K562 (cell line): ENCODE measurements around the gene BACE2. TPM values are rescaled to one million over a fixed set of nuclear protein-coding genes. Genes with fewer than 3 reads are reported as not detected.

Experiments used
- ATAC-seq: fragments of 200-7000 bp; cut with Tn5 transposase; 3 replicates; pipeline ENCODE4 v1.9.1; 2020; ENCODE audit warnings: moderate library complexity
- BruUV-seq: library from RNA; stranded (reverse); fragments of 400-500 nt; replicated peaks from 2 replicates; lab custom pipeline; 2021; lab: Mats Ljungman, UMichigan
- CTCF ChIA-PET: fragments of 300-600 bp; formaldehyde crosslinking; extraction: SDS; loops from one replicate; lab custom pipeline; 2021; ENCODE audit warnings: low intra/inter-chr PET ratio; lab: Yijun Ruan, JAX
- POLR2A ChIA-PET: fragments of 300-600, 350-650 bp; sonication (Branson Sonifier 250); formaldehyde crosslinking; extraction: SDS; loops from one replicate; lab custom pipeline; 2021; ENCODE audit warnings: antibody characterized with exemption, inconsistent platforms; lab: Yijun Ruan, JAX
- DNase-seq, 4 experiments: peaks; one replicate each; pipeline versions ENCODE4 v3.0.0 to v3.0.0-alpha.2; 2011 to 2018; ENCODE audit warnings: low spot score in 3 of 4, mixed read lengths in 3 of 4; ENCODE audit errors: extremely low read depth in 1 of 4
- FAIRE-seq: peaks from 2 replicates; lab custom pipeline; 2011; peaks lifted over from hg19 to GRCh38; lab: Jason Lieb, UNC
- H2AFZ ChIP-seq: 2 replicates; pipeline ENCODE4 v1.6.0; 2011; ENCODE audit warnings: low read depth, low read length, control low read depth, inconsistent platforms
- H3K27ac ChIP-seq: fragments of 200-600 bp; 3 replicates; pipeline ENCODE4 v1.8.0; 2011; ENCODE audit warnings: low read depth, mild to moderate bottlenecking, control low read depth, inconsistent platforms, low read length, moderate library complexity, mixed read lengths; ENCODE audit errors: extremely low read depth
- H3K27me3 ChIP-seq, 2 experiments: fragments of 300-600 bp in 1 of 2; 2 replicates in 1 of 2; 3 replicates in 1 of 2; pipeline versions ENCODE4 v1.6.0 to v1.8.0; 2011; ENCODE audit warnings: inconsistent platforms in 2 of 2, low read length in 2 of 2, mild to moderate bottlenecking in 1 of 2, mixed read lengths in 1 of 2, moderate library complexity in 1 of 2; ENCODE audit not compliant: control insufficient read depth in 2 of 2, insufficient read depth in 2 of 2
- H3K36me3 ChIP-seq: fragments of 300-600 bp; 3 replicates; pipeline ENCODE4 v1.8.0; 2011; ENCODE audit warnings: mild to moderate bottlenecking, low read length, inconsistent platforms; ENCODE audit not compliant: control insufficient read depth, insufficient read depth
- H3K4me1 ChIP-seq, 2 experiments: fragments of 200-600 bp in 1 of 2; replicated peaks in 1 of 2; 2 replicates in 1 of 2; 3 replicates in 1 of 2; pipeline versions ENCODE4 v1.5.1 to v1.8.0; 2011; ENCODE audit warnings: inconsistent platforms in 2 of 2, low read length in 2 of 2, mild to moderate bottlenecking in 1 of 2, mixed read lengths in 1 of 2, moderate library complexity in 1 of 2; ENCODE audit not compliant: control insufficient read depth in 2 of 2, insufficient read depth in 2 of 2
- H3K4me2 ChIP-seq: 2 replicates; pipeline ENCODE4 v1.6.1; 2011; ENCODE audit warnings: low read length, control low read depth, inconsistent platforms, mixed read lengths; ENCODE audit not compliant: insufficient read depth
- H3K4me3 ChIP-seq: fragments of 200-600 bp; sonication (generic), shearing (Covaris generic); 2 replicates; pipeline ENCODE4 v1.5.1; 2016; ENCODE audit warnings: control low read depth, inconsistent platforms
- H3K79me2 ChIP-seq: fragments of 200-600 bp; 3 replicates; pipeline ENCODE4 v1.8.0; 2011; ENCODE audit warnings: low read length, inconsistent platforms; ENCODE audit not compliant: control insufficient read depth, insufficient read depth
- H3K9ac ChIP-seq, 2 experiments: 2 replicates each; pipeline versions ENCODE4 v1.6.0 to v1.6.1; 2011; ENCODE audit warnings: low read depth in 2 of 2, low read length in 2 of 2, control low read depth in 1 of 2, inconsistent platforms in 1 of 2, mild to moderate bottlenecking in 1 of 2, mixed read lengths in 1 of 2; ENCODE audit not compliant: insufficient read depth in 1 of 2
- H3K9me1 ChIP-seq: one replicate; pipeline ENCODE4 v1.6.0; 2011; ENCODE audit warnings: inconsistent platforms, mild to moderate bottlenecking, low read length, moderate library complexity; ENCODE audit not compliant: control insufficient read depth, insufficient read depth
- H3K9me3 ChIP-seq: replicated peaks from 2 replicates; pipeline ENCODE4 v1.5.1; 2011; ENCODE audit warnings: low read depth, low read length, inconsistent platforms; ENCODE audit not compliant: control insufficient read depth, insufficient read depth
- H4K20me1 ChIP-seq: replicated peaks from 2 replicates; pipeline ENCODE4 v1.6.1; 2011; ENCODE audit warnings: low read length, inconsistent platforms, mixed read lengths; ENCODE audit not compliant: control insufficient read depth, insufficient read depth
- BRCA1 ChIP-seq, 2 experiments: fragments of 450-650 bp in 1 of 2; sonication (generic) in 1 of 2; formaldehyde crosslinking in 1 of 2; IDR thresholded peaks; 2 replicates each; pipeline versions ENCODE4 v1.5.0 to v1.6.1; 2017 to 2020; ENCODE audit warnings: mild to moderate bottlenecking in 1 of 2, missing genetic modification reagents in 1 of 2
- NR2F6 ChIP-seq: fragments of 450-650 bp; formaldehyde crosslinking; IDR thresholded peaks from 2 replicates; pipeline ENCODE4 v1.4.0; 2020; ENCODE audit warnings: mild to moderate bottlenecking
- PHF21A ChIP-seq: fragments of 450-650 bp; IDR thresholded peaks from 2 replicates; pipeline ENCODE4 v1.6.1; 2017; ENCODE audit warnings: low read depth, borderline replicate concordance
- RAD21 ChIP-seq, 2 experiments: fragments of 250-450 bp in 1 of 2; fragments of 450-650 bp in 1 of 2; sonication (Bioruptor Pico) in 1 of 2; formaldehyde crosslinking in 1 of 2; IDR thresholded peaks in 1 of 2; conservative IDR thresholded peaks in 1 of 2; 2 replicates each; pipeline versions ENCODE4 v1.4.0 to v1.8.0; 2020 to 2022; ENCODE audit warnings: mild to moderate bottlenecking in 2 of 2, moderate library complexity in 1 of 2
- XRCC5 ChIP-seq: fragments of 200-400 bp; formaldehyde crosslinking; IDR thresholded peaks from 2 replicates; pipeline ENCODE4 v1.6.1; 2017; ENCODE audit warnings: low read depth, mild to moderate bottlenecking, low read length
- WGBS: fragments of 100-300 bp; shearing (Covaris generic); methylation state at CpG from one replicate; pipeline ENCODE4 v1.1.6; 2016; ENCODE audit warnings: low coverage, mixed read lengths; ENCODE audit not compliant: insufficient coverage; ENCODE audit errors: missing lambda C conversion rate; 5-methylcytosine and 5-hydroxymethylcytosine counted together
- in situ Hi-C: fragments of 300-500 bp; cut with MboI; formaldehyde crosslinking; loops from 4 replicates; pipeline ENCODE4 v1.15.0; 2018; ENCODE audit warnings: inconsistent platforms, mixed read lengths
- intact Hi-C: fragments of 100-400 bp; cut with micrococcal nuclease; formaldehyde crosslinking; loops from 2 replicates; pipeline ENCODE4 v1.14.2; 2022
- polyA plus RNA-seq, 8 experiments: library from polyadenylated mRNA; depleted of rRNA in 4 of 8; stranded (reverse) in 5 of 8; unstranded in 3 of 8; fragments of >200 nt; fragmentation: Nextera tagmentation in 2 of 8; fragmentation: Illumina TruSeq in 1 of 8; extraction: Ambion mirVana in 2 of 8; extraction: Trizol in 1 of 8; gene quantifications; 2 replicates each; pipeline versions ENCODE4 v1.2.1 to v1.2.3, GENCODE V29; 2011 to 2014; ENCODE audit warnings: inconsistent platforms in 1 of 8, missing spikeins in 1 of 8
- total RNA-seq, 7 experiments: library from RNA; depleted of rRNA in 6 of 7; stranded (reverse); fragments of >200 nt in 6 of 7; fragmentation: Illumina TruSeq in 2 of 7; extraction: Trizol in 2 of 7; gene quantifications; 2 replicates each; pipeline versions ENCODE4 v1.2.1 to v1.2.3, GENCODE V29; 2011 to 2021; ENCODE audit warnings: low replicate concordance in 1 of 7
- TF ChIP-seq, protein P1 (sequence below): fragments of 150-350 bp; IDR thresholded peaks from 2 replicates; pipeline ENCODE4 v1.6.1; 2014; ENCODE audit warnings: low read depth, mild to moderate bottlenecking, low read length, borderline replicate concordance
- TF ChIP-seq, protein P2 (sequence below), 2 experiments: fragments of 450-650 bp in 1 of 2; sonication (generic) in 1 of 2; formaldehyde crosslinking; conservative IDR thresholded peaks; 2 replicates each; pipeline versions ENCODE4 v1.4.0 to v1.8.1; 2020 to 2022; ENCODE audit warnings: mild to moderate bottlenecking in 1 of 2, missing genetic modification reagents in 1 of 2
- TF ChIP-seq, protein P3 (sequence below): fragments of 250-450 bp; sonication (Bioruptor Pico); IDR thresholded peaks from 2 replicates; pipeline ENCODE4 v1.5.1; 2021; ENCODE audit warnings: mild to moderate bottlenecking

Gene BACE2
- total and polyA plus RNA-seq, 9 of the 15 experiments (the other 6 are each of a cell fraction or from before 2014, with no cell fraction given): 0.05 to 0.24 (median 0.15) TPM; not detected in 2

GRCh38 chr21:41121785-41122415 lies 46.1 kb upstream of the BACE2 start:
- H3K27ac ChIP-seq: no peak overlapping the region
- DNase-seq (peak; percentile 54 to 83 (median 63)), FAIRE-seq (peak; percentile 92), ATAC-seq (peak; percentile 99)
- CTCF ChIA-PET: interaction anchor here (0.6 to 1.2 kb wide), 5 partner anchors 12 to 656 kb away, joined by 3 to 5 read pairs (median 4); no protein-coding TSS in a partner anchor
- peaks cover 3 to 5% of the 10 kb centered on the region in 2 experiments; a peak in 3 of 5 replicates for H3K27me3 ChIP-seq
- H3K36me3 ChIP-seq: no peaks in the 10 kb centered on the region
- no peaks in the 10 kb centered on the region for H3K9me3 ChIP-seq
- no peaks in the 10 kb centered on the region for H3K9me1 ChIP-seq
- no peak overlapping the region for H3K4me3 ChIP-seq
- H4K20me1 ChIP-seq: peaks cover 3% of the 10 kb centered on the region; the same call in 1 of the 2 replicates
- intact Hi-C loops: loop anchor here (10.0 kb wide), 1 partner anchor 333 kb away; no protein-coding TSS in a partner anchor
- 13% methylated on average over 19 of the region's 19 CpGs for WGBS
- no peak overlapping the region for H3K4me2 ChIP-seq
- no peak overlapping the region for H3K9ac ChIP-seq
- no peaks in the 10 kb centered on the region for H3K4me1 ChIP-seq
- no peak overlapping the region for H2AFZ ChIP-seq
- POLR2A ChIA-PET: interaction anchor here (0.6 to 1.1 kb wide), 2 partner anchors 16 to 890 kb away, joined by 4 to 5 read pairs; no protein-coding TSS in a partner anchor
- H3K79me2 ChIP-seq: no peaks in the 10 kb centered on the region
- BruUV-seq: no TSS peak
- in situ Hi-C loops: no loop called here
- TF ChIP-seq BRCA1 (IDR thresholded peaks at IDR 0.05) (no peak), BRCA1 (CRISPR knock-in tag; IDR thresholded peaks at IDR 0.05) (no peak), NR2F6 (CRISPR knock-in tag) (no peak), RAD21 (CRISPR knock-in tag; conservative IDR thresholded peaks at IDR 0.05 in 1 of 2, IDR thresholded peaks at IDR 0.05 in 1 of 2) (peak; percentile 67 to 77), PHF21A (no peak), XRCC5 (0 out of 2 replicates have a peak, but pooled peaks have one; percentile 43)
- TF ChIP-seq, protein P1, sequence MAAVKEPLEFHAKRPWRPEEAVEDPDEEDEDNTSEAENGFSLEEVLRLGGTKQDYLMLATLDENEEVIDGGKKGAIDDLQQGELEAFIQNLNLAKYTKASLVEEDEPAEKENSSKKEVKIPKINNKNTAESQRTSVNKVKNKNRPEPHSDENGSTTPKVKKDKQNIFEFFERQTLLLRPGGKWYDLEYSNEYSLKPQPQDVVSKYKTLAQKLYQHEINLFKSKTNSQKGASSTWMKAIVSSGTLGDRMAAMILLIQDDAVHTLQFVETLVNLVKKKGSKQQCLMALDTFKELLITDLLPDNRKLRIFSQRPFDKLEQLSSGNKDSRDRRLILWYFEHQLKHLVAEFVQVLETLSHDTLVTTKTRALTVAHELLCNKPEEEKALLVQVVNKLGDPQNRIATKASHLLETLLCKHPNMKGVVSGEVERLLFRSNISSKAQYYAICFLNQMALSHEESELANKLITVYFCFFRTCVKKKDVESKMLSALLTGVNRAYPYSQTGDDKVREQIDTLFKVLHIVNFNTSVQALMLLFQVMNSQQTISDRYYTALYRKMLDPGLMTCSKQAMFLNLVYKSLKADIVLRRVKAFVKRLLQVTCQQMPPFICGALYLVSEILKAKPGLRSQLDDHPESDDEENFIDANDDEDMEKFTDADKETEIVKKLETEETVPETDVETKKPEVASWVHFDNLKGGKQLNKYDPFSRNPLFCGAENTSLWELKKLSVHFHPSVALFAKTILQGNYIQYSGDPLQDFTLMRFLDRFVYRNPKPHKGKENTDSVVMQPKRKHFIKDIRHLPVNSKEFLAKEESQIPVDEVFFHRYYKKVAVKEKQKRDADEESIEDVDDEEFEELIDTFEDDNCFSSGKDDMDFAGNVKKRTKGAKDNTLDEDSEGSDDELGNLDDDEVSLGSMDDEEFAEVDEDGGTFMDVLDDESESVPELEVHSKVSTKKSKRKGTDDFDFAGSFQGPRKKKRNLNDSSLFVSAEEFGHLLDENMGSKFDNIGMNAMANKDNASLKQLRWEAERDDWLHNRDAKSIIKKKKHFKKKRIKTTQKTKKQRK: no peak
- TF ChIP-seq, protein P2, sequence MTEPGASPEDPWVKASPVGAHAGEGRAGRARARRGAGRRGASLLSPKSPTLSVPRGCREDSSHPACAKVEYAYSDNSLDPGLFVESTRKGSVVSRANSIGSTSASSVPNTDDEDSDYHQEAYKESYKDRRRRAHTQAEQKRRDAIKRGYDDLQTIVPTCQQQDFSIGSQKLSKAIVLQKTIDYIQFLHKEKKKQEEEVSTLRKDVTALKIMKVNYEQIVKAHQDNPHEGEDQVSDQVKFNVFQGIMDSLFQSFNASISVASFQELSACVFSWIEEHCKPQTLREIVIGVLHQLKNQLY (CRISPR knock-in tag; conservative IDR thresholded peaks at IDR 0.05): no peak
- TF ChIP-seq, protein P3, sequence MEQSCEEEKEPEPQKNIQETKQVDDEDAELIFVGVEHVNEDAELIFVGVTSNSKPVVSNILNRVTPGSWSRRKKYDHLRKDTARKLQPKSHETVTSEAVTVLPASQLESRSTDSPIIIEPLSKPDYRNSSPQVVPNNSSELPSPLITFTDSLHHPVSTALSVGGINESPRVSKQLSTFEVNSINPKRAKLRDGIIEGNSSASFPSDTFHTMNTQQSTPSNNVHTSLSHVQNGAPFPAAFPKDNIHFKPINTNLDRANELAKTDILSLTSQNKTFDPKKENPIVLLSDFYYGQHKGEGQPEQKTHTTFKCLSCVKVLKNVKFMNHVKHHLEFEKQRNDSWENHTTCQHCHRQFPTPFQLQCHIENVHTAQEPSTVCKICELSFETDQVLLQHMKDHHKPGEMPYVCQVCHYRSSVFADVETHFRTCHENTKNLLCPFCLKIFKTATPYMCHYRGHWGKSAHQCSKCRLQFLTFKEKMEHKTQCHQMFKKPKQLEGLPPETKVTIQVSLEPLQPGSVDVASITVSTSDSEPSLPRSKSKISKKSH (CRISPR knock-in tag): no peak
